ENCODE measurements around the gene ARHGAP45. TPM values are rescaled to one million over a fixed set of nuclear protein-coding genes. Genes with fewer than 3 reads are reported as not detected.

Gene ARHGAP45
- total RNA-seq, 1 donor from 2014 or later: 10.7 TPM

DNA sequence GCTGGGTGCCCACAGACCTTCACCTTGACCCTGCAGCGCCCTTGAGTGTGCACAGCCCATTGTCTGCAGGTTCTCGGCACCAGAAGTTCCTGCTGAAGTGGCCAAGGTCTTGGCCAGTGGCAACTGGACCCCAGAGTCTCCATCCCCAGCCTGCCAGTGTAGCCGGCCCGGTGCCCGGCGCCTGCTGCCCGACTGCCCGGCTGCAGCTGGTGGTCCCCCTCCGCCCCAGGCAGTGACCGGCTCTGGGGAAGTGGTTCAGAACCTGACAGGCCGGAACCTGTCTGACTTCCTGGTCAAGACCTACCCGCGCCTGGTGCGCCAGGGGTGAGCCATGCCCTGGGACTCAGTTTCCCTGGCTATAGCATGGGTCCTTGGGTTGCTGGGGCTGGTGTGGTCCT is 11.9 kb upstream of the ARHGAP45 start:
- DNase-seq: no peak

DNA sequence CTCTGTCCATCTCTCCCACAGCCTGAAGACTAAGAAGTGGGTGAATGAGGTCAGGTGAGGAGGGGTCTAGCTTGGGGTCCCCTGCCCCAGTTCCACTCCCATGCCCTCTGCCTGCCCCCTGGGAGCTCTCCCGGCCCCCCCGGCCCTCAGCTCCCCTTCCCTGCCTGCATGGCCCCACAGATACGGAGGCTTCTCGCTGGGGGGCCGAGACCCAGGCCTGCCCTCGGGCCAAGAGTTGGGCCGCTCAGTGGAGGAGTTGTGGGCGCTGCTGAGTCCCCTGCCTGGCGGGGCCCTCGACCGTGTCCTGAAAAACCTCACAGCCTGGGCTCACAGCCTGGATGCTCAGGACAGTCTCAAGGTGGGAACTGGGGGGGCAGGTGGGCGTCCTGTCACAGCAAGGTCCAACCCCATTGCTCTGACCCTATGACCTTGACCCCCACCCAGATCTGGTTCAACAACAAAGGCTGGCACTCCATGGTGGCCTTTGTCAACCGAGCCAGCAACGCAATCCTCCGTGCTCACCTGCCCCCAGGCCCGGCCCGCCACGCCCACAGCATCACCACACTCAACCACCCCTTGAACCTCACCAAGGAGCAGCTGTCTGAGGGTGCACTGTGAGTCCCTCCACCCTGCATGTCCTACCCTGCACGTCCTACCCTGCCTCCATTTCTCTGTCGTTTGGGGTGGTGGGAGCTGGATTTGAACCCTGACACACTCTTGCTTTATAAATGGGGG is 10.9 kb upstream of the ARHGAP45 start:
- no peak for DNase-seq

DNA sequence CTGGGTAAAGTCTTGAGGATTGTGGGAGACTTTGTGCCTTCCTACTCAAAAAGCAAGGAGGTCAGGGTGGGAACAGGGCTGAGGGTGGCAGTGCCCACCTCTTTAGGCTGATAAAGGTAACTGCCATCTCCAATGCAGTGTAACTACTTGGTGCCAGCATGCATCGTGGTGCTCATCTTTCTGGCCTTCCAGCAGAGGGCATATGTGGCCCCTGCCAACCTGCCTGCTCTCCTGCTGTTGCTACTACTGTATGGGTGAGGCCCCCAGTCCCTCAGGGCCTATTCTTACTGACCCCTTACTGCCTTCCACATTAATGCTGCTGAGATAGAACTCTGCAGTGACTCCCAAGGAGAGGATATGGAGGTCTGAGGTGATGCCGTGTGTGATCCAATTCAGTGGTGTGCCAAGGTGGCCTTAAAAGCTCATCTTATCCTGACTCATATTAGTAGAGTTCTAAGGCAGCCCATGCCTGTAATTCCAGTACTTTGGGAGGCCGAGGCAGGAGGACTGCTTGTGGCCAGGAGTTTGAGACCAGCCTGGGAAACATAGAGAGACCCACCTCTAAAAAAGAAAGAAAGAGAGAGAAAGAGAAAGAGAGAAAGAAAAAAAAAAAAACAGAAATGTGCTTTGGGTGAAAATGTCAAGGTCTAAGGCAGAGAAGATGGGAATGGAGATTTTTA is 9.7 kb upstream of the ARHGAP45 start:
- no peak for DNase-seq

DNA sequence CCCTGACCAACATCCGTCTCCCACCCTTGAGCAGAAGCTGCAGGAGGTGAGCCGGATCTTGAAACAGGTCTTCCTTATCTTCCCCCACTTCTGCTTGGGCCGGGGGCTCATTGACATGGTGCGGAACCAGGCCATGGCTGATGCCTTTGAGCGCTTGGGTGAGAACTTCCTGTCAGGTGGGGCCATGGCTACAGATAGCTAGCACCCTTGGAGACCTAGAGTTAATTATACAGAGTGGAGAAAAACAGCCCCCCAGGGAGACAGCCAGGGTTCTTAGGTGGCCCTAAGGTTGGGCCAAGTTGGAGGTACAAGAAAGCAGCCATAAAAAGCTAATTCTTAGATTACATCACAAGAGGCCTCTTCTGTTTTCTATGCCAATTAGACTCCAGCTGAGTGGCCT is 8.9 kb upstream of the ARHGAP45 start:
- no peak for DNase-seq

DNA sequence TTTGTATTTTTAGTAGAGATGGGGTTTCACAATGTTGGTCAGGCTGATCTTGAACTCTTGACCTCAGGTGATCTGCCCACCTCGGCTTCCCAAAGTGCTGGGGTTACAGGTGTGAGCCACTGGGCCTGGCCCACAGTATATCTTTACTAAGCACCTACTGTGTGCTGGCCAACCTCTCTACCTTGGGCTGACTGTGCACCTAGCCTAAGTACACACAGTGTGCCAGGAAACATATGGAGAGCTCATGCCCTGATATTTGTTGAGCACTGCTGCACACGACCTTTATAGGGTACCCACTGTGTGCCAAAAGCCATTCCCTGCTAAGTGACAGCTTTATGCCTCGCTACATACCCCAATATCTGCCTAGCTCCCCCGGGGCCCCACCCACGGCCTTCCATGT is 6.3 kb upstream of the ARHGAP45 start:
- no peak for DNase-seq

DNA sequence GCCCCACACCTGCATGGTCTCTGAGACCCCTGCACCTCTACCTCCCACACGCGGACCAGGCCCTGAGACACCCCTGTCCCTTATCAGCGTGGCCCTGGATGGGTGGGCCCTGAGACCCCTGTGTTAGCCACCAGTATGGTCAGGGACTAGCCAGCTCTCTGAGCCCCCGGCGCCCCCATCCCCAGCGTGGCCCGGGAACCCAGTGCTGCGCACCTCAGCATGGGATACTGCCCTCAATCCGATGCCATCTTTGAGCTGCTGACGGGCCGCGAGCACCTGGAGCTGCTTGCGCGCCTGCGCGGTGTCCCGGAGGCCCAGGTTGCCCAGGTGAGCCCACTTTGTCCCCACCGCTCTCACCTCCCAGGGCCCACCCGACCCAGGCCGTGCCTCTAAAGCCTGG is 5.0 kb upstream of the ARHGAP45 start:
- DNase-seq: no peak

DNA sequence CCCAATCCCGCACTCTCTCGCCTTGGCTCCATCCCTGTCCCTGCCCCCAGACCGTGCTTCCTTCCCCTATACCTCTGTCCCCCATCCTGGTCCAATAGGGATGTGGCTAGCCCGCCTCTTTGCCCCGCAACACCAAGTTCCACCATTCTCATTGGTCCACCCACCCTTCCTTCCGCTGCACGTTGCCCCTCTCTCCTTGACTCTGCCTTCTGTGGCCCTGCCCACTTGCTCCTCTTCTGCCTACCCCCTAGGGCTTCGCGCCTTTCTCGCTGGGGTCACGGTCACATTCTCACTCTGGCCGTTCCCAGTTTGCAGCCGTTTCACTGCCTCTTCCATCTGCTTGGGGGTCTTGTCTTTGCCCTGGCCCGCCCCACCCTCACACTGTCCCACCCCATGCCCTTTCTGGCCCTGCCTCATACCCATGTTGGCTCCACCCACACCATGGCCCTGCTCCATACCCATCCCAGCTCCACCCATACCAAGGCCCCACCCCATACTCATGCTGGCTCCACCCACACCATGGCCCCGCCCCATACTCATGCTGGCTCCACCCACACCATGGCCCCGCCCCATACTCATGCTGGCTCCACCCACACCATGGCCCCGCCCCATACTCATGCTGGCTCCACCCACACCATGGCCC is 4.5 kb upstream of the ARHGAP45 start:
- no peak for DNase-seq

DNA sequence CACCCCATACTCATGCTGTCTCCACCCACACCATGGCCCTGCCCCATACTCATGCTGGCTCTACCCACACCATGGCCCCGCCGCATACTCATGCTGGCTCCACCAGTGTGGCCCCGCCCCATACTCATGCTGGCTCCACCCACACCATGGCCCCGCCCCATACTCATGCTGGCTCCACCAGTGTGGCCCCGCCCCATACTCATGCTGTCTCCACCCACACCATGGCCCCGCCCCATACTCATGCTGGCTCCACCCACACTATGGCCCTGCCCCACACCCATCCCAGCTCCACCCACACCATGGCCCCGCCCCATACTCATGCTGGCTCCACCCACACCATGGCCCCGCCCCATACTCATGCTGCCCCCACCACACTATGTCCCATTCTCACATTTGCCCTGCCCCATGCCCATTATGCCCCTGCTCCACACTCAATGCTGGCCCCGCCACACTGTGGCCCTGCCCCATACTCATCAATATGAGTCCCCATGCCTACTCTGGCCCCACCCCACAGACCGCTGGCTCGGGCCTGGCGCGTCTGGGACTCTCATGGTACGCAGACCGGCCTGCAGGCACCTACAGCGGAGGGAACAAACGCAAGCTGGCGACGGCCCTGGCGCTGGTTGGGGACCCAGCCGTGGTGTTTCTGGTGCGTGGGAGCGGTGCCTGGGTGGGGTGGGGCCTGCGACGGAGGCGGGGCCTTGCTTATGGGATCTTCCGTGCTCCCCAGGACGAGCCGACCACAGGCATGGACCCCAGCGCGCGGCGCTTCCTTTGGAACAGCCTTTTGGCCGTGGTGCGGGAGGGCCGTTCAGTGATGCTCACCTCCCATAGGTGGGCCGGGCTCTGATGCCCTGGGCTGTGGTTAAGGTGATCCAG is 3.7 kb upstream of the ARHGAP45 start:
- DNase-seq: no peak

DNA sequence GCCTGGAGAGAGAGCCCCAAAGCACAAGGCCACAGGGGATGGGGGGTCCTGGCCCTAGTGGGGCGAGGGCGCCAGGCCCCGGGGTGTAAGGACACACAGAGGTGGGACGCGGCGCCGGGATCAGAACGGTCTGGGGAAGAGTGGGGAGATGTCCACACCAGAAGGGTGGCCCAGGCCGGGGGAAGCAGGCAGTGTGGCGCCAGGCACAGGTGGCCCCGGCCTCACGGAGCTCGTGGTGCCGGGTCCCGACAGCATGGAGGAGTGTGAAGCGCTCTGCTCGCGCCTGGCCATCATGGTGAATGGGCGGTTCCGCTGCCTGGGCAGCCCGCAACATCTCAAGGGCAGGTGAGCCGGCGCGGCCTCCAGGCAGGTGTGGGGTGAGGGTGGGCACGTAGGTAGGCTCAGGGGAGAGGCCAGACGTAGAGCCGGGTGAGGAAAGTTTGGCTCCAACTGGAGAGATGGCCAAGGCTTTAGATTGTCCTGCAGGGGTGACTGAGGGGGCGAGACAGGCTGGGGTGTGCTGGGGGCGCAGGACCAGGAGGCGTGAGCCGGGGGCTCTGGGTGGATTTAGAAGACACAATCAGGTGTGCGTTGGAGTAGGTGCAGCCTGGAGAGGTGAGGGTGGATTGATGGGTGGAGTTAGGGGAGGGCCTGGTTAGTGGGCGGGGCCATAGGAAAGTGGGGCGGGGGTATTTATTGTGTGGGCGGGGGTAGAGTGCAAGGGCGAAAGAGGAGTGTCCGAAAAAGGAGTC is 2.9 kb upstream of the ARHGAP45 start:
- no peak for DNase-seq

DNA sequence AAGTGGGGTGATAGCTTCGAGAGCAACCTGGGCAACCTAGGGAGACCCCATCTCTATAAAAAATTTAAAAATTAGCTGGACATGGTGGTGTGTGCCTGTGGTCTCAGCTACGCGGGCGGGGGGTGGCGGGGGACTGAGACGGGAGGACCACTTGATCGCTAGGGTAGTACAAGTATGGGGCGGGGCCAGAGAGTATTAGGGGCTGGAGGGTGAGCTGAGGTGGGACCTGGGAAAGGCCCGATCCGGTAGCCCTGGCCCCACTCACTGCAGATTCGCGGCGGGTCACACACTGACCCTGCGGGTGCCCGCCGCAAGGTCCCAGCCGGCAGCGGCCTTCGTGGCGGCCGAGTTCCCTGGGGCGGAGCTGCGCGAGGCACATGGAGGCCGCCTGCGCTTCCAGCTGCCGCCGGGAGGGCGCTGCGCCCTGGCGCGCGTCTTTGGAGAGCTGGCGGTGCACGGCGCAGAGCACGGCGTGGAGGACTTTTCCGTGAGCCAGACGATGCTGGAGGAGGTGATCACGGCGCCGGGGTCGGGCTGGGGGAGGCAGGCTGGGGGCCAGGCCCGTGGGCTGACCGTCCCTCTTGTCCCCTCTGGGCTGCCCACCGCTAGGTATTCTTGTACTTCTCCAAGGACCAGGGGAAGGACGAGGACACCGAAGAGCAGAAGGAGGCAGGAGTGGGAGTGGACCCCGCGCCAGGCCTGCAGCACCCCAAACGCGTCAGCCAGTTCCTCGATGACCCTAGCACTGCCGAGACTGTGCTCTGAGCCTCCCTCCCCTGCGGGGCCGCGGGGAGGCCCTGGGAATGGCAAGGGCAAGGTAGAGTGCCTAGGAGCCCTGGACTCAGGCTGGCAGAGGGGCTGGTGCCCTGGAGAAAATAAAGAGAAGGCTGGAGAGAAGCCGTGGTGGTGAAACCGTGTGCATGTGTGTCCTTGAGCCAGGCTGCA is 2.0 kb upstream of the ARHGAP45 start:
- peak; percentile 15 for DNase-seq

DNA sequence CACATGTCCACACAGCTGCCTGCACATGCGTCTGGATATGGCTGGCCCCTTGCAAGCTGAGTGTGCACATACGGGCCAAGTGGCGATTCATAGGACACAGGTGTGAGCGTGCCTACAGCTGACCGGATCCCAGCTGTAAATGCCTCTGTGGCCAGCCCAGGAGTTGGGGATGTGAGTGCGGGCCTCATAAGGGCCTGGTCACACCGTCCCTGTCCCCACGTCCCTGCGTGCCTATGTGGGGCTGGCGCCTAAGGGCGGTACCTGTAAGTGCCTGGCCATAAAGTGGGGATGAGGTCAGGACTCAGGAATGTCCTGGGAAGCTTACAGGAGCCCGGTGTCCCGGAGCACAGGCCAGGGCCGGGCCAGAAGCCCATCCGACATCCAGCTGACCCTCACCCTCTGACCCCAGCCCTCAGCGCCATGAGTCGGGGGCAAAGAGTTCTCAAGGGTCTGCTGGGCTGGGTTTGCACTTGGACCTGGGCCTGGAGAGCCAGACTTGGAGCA is 1.3 kb upstream of the ARHGAP45 start:
- DNase-seq: no peak

DNA sequence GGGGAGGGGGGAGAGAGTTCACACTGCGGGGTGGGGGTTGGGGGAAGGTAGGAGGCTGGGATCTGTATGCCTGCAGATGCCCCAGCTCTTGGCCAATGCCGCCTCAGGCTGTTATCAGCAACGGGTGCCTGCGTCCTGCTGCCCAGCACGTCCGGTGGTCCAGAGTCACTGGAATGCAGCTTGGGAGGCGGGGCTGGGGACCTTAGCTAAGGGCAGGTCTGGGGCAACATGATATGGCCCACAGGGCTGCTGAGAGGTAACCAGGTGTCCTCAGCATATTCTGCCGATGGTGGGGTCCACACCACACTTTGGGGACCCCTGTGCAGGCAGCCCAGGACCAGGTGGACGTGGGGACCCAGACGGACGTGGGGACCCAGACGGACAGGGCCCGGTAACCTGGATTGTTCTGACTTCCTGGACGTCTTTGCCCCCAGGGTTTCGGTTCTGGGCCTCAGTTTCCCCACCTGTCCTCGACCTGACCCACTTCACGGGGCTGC is 668 bp upstream of the ARHGAP45 start:
- no peak for DNase-seq

DNA sequence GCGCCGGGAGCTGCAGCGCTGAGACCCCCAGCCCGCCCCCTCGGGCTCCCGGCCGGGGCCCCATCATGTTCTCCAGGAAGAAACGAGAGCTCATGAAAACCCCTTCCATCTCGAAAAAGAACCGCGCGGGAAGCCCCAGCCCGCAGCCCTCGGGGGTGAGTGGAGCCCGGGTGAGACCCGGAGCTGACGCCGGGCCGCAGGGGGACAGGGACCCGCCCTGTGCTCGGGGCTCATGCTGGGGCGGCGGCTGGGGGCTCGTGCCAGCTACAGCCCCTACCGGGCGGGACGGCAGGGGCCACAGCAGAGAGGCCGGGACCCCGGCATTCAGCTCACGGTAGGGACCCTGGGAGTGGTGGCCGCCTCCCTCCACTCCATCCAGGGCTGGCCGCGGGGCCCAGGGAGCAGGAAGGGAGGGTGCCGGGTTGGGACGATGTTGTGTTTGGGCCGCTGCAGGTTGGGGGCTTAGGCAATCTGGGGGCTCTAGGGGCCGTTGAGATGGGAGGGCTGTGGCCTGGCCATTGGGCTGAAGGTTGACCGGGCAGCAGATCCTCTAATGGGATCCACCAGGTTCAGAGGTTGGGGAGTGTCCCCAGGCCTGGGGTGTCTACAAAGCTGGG is 482 bp downstream of the ARHGAP45 start:
- no peak for DNase-seq

DNA sequence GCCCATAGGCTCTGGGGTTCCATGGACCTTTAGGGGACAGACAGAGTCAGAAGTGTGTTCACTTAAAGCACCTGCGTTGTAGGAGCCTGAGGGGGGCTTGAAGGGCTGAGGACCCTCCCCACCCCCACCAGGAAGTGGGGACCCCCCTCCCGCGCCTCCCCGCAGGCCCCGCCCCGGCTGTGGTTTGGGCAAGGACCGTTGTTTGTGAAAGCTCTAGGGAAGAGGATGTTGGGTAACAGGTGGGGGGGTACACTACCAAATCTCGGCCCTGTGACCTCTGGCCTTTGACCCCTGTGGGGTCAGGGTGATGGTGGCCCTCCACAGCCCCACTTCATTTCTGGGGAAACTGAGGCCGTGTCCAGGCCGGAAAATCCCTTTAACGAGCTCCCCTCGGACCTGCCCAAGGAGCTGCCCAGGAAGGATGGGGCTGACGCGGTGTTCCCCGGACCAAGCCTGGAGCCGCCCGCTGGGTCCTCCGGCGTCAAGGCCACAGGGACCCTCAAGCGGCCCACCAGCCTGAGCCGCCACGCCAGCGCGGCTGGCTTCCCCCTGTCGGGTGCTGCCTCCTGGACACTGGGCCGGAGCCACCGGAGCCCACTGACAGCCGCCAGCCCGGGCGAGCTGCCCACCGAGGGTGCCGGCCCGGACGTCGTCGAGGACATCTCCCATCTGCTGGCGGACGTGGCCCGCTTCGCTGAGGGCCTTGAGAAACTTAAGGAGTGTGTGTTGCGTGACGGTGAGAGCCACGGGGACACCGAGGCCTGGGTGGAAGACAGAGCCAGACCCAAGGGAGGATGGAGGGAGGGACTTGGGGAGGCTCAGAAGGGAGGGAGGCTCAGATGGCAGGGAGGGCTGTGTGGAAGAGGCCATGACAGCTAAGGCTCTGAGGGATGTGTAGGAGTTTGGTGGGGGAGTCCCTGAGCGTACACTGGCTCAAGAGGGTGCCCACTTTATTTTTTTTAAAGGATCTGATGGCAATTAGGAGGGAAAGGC is 1.3 kb downstream of the ARHGAP45 start:
- no peak for DNase-seq

DNA sequence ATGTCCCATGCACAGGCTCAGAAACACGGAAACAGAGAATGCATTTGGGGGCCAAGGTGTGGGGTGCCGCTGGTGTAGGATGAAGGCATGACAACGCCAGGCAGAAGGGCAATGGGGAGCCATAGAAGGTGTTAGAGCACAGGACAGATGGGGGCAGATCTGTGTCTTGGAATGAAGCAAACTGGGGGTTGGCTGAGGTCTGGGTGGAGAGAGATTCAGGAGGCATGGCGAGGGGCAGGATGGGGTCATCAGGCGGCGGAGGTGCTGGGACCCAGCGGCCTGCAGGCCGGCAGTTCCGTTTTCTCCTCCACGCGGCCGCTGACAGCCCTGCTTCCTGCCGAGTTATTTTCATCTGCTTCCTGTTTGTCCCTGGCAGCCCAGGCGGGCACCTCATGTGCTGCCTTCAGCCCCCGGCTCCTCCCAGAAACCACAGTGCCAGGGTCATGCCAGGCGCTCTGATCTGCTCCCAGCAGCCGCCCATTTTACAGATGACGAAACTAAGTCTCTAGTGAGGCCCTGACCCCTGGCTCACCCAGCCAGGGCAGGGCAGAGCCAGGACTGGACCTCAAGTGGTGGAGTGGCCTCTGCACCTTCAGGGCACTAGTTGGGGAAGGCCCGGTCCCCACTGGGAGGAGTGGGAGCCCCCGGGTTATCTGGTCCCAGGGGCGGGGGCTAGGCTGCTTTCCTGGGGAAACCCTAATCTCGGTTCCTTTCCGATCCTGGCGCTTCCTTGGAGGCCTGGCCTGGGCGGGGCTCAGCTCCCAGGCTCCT is 2.2 kb downstream of the ARHGAP45 start:
- DNase-seq: no peak

DNA sequence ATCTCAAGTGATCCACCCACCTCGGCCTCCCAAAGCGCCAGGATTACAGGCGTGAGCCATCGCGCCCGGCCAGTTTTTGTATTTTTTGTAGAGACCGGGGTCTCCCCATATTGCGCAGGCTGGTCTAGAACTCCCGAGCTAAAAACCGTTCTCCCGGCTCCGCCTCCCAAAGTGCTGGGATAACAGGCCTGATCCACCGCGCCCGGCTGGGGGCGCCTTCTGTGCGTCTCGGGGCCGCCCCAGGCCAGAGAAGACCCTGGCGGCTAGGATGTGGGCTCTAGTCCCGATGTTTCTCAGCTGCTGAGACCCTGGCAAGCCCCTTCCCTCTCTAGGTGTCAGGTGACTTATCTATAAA is 3.6 kb downstream of the ARHGAP45 start:
- no peak for DNase-seq

DNA sequence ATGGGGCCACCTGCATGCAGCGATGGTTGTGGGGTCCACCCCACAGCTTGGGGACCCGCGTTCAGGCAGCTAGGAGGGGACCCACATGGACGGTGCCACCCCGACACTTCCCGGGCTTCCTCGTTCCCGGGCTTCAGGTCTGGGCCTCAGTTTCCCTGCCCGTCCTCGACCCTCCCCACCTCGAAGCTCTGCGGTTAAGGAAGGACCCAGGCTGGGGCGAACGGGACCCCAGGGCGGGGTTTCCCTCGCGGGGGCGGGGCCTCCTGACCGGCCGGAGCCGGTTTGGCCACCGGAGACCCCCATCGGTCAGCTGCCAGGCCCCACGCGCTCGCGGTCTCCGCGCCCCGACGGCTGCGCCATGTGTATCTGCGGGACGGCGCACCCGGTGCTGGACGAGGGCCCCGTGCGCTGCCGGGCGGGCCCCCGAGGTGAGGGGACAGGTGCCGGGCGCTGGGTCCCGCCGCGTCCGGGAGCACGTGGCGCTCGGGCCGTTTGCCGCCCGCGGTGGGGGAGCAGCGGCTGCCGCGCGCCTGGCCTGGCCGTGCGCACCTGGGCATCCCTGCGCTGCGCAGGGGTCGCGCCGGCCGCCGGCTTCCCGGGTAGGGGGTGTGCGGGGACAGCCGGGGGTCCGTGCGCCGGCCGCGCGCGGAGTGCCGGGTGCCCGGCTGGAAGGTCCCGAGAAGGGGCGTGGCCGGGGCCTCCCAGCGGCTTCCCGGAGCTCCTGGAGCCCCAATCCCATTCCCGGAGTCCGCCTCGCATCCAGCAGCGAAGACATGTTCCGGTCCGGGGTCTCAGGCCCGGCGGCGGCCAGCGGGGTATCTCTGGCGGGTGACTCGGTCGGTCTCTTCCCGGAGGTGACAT is 4.2 kb downstream of the ARHGAP45 start:
- no peak for DNase-seq

All from skin of body (tissue), 2 donors.